GM19438 (cell line): ENCODE data around the gene ARHGEF18.
"Not testable (repeated sequence)": the region's sequence is repeated elsewhere in the genome, so short reads cannot be mapped to it uniquely, and the experiment has no call there.

ENCODE experiments used
- ATAC-seq: cut with Tn5 transposase; IDR thresholded peaks from one replicate; pipeline ENCODE4 v1.9.1; 2021; ENCODE audit warnings: low read depth; ENCODE audit not compliant: unreplicated experiment

Gene ARHGEF18

GRCh38 chr19:7346488-7346971 lies 2.2 kb upstream of the ARHGEF18 start:
- no peak for ATAC-seq

DNA sequence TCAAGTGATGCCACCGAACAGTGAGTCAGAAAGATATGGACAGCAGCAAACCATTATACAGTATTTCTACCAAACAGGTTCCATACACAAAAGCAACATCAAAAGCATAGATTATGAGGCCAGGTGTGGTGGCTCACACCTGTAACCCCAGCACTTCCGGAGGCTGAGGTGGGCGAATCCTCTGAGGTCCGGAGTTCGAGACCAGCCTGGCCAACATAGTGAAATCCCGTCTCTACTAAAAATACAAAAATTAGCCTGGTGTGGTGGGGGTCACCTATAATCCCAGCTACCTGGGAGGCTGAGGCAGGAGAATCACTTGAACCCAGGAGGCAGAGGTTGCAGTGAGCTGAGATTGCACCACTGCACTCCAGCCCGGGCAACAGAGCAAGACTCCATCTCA lies 1.7 kb upstream of the ARHGEF18 start:
- ATAC-seq, result not testable (repeated sequence)

GRCh38 chr19:7349231-7349591 lies 474 bp downstream of the ARHGEF18 start:
- no peak for ATAC-seq

- no peak for ATAC-seq
Observed at GRCh38 chr19:7349961-7350711, 1.4 kb downstream of the ARHGEF18 start.

GRCh38 chr19:7351861-7352260 lies 3.1 kb downstream of the ARHGEF18 start:
- no peak for ATAC-seq

DNA sequence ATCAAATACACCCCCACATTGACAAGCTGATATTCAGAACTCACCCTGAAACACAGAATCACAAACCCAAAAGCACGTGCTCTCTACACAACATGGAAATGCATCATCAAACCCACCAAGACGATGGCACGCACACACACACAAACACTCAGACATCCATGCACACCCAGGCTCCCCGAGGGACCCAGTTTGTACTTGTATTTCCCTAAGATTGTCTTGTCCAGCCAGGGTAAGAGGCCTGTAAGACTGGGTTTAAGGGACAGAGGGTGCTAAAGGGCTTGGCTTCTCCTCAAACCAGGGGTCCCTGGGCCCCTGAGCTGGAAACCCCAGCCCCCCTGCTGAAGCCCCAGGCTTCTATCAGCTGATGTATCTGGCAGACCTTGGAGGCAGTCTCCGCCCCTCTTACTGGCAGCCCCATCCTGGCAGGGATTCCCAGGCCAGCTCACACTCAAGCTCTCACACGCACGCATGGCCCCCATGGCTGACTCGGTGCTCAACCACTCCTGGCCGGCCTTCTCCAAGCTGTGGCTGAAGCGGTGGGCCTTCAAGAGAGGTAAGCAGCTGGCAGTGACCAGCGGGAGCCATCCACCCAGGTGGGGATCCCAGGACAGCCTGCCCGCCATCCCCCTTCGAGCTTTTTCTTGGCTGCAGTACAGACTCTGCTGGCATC lies 6.5 kb downstream of the ARHGEF18 start:
- ATAC-seq, result no peak

- no peak for ATAC-seq
Observed at GRCh38 chr19:7355871-7356270, 7.1 kb downstream of the ARHGEF18 start.

DNA sequence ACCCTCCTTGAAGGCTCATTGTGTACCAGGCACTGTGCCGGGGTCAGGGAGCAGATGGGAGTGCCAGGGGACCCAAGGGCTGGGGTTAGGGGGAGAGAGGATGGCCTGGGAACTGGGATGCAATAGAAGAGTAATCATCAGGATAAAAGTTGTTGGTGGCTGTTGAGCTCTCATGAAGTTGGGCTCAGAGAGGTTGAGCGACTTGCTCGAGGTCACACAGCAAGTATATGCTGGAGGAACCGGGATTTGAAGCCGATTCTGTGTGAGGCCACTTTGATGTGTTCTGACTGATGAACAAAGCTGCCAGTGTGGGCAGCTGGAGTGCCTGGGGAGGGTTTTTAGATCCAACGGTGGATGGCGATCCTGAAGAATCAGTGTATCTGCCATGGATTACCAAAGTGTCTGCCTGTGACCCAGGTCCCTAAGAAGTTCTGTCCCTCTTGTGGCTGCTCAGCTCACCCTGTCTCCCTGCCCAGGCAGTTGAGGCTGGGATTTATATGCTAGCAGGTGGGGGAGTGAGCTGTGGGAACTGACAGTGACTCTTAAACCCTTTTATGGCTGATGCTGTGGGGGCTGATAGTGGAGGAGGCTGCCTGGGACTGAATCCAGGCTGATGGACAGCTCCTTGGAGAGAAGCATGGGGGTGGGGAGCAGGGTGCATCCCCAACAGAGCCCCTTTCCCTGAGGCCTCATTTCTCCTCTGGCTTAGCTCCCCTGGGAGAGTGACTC lies 8.3 kb downstream of the ARHGEF18 start:
- ATAC-seq, result no peak

- ATAC-seq, result no peak
Observed at GRCh38 chr19:7358102-7358597, 9.4 kb downstream of the ARHGEF18 start.

DNA sequence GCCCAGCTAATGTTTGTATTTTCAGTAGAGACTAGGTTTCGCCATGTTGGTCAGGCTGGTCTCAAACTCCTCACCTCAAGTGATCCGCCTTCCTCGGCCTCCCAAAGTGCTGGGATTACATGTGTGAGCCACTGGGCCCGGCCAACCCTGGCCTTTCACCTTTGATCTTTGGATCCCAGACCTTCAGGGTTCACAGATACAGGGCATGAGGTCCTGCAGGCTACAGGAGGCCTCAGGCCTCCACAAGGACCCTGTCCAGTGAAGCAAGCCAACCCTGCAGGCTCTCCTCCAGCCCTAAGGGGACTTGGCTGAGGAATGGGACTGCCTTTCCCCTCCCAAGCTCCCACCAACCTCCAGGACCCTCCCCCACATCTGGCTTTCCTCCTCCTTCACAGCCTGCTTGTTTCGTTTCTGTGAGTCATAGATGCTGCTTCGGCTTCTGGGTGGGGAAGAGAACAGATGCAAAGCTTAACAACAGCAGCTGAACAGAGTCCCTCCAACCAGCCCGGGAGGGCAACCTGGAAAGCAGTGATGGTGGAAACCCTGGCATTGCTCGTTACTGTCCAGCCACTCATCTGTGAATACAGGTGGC lies 11.8 kb downstream of the ARHGEF18 start:
- no peak for ATAC-seq

DNA sequence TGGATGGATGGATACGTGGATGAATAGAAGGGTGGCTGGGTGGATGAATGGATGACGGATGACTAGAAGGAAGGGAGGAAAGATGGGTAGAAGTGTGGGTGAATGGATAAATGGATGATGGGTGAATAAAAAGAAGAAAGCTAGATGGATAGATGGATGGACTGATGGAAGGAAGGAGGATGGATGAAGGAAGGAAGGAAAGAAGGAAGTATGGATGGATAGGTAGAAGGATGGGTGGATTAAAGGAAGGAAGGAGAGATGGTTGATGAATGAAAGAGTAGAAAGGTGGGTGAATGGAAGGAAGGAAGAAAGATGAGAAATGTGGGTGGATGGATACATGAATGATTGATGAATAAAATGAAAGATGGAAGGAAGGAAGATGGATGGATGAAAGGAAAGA lies 14.5 kb downstream of the ARHGEF18 start:
- ATAC-seq, result no peak

DNA sequence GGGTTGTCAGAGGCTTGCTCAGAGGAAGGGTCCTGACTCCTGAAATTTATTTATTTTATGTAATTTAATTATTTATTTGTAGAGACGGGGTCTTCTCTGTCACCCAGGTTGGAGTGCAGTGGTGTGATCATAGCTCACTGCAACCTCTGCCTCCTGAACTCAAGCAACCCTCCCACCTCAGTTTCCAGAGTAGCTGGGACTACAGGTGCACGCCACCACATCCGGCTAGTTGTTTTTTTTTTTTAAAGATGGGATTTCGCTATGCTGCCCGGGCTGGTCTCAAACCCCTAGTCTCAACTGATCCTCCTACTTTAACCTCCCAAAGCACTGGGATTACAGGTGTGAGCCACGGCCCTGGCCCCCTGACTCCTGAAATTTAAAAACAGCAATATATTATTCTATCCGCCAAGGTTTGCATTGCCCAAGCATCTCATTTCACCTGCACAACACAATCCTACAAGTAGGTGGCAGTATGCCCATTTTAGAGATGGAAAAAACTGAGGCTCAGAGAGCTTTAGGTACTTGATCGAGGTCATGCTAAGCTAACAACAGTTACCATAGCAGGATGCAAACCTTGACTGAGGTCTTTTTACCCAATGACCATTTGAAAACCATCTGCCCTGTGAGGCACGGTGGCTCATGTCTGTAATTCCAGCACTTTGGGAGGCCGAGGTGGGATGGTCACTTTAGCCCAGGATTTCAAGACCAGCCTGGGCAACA lies 18.1 kb downstream of the ARHGEF18 start:
- no peak for ATAC-seq

DNA sequence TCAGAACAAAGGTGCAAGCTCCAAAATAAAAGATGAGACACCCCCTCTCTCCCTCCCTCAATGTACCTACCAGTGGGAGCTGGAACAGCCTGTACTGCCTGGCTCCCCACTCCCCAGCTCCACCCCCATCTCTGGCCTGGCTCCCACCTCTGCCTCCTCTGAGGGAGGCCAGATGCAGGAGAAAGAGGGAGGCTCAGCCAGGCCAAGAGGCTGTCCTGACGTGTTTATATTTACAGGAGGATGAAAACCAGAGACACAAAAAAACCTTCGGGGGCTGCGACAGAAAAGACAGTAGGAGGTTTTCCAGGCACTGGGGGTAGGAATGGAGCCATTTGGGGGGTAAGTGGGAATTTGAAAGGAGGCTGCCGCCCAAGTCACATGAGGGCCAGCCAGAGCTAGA lies 19.7 kb downstream of the ARHGEF18 start:
- ATAC-seq, result no peak

- ATAC-seq, result not testable (repeated sequence)
Observed at GRCh38 chr19:7368866-7369265, 20.1 kb downstream of the ARHGEF18 start.

DNA sequence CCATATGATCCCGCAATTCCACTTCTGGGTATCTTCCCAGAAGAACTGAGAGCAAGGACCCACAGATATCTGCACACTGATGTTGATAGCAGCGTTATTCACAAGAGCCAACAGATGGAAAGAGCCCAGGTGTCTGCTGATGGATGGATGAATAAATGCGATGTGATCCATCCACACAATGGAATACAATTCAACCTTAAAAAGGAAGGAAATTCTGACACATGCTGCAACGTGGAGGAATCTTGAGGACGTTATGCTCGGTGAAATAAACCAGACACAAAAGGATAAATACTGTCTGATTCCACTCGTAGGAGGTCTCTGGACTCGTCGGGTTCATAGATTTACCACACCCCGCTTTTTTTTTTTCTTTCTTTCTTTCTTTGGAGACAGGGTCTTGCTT lies 21.8 kb downstream of the ARHGEF18 start:
- no peak for ATAC-seq

DNA sequence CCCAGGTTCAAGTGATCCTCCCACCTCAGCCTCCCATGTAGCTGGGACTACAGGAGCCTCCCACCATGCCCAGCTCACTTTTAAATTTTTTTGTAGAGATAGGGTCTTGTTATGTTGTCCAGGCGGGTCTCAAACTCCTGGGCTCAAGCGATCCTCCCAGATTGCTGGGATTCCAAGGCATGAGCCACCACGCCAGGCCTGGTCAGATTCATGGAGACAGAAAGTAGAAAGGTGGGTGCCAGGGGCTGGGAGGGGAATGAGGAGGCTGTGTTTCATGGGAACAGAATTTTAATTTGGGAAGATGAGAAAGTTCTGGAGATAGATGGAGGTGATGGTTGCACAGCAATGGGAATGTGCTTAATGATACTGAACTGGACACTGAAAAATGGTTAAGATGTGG lies 22.3 kb downstream of the ARHGEF18 start:
- no peak for ATAC-seq

DNA sequence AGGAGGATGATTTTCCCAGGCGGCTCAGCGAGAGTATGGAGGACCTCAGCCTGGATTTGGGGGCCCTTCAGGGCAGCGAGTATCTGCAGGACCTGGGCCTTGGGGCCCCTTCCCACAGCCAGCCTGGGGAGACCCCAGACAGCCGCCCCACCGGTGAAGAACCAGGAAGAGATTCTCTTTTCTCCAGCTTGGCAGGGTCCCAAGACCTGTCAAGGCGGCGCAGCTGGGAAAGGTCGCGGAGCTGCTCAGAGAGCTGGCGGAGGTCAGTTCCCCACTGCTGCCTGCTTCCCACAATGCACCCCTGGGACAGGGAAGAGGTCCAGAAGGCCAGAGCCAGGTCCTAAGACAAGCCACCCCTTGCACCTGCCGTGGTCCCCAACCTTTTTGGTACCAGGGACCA lies 24.1 kb downstream of the ARHGEF18 start:
- no peak for ATAC-seq

GRCh38 chr19:7373862-7374261 lies 25.1 kb downstream of the ARHGEF18 start:
- ATAC-seq, result no peak

- no peak for ATAC-seq
Observed at GRCh38 chr19:7376151-7376852, 27.6 kb downstream of the ARHGEF18 start.

GRCh38 chr19:7377196-7377595 lies 28.5 kb downstream of the ARHGEF18 start:
- no peak for ATAC-seq
